ENCODE measurements around the gene SNCAIP.

DNA sequence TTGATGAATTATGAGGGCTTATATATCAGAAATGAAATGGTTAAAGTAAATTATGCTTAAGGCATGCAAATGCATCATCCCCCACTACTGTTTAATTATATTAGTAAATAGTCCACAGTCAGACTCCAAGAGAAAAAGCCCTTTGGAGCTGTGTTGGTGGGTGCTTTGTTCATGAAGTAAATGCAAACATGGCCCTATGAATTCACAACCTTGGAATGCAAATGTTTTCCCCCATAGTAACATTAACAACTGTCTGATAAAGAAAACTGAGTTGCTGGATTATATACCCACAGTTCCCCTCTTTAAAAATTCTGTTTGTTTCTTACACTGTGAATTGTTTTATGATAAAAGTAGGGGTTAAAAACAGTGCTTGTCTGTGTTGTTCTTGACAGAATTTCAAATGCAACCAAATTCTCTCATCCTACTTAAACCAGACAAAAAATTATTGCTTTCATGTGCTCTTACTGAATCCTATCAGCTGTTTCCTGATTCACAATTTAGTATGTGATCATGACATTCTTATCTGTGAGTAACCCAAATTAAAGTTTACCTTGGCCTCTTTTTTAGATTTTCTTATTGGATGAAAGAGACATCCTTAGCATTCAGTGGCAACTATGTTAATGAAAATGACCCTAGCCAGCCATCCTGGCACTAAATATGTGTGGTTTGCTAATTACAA lies 48.5 kb upstream of the SNCAIP start:
- TF ChIP-seq TAF1 (IDR thresholded peaks at IDR 0.05; ENCODE audit: low read depth, low read length) (no peak), POLR2AphosphoS5 (IDR thresholded peaks at IDR 0.05; ENCODE audit: low read depth, low read length) (no peak), POLR2A (IDR thresholded peaks at IDR 0.05; ENCODE audit: low read depth, low read length) (no peak), POU2F2 (IDR thresholded peaks at IDR 0.05; ENCODE audit: low read depth, low read length) (no peak)
